Thyroid gland (tissue), 4 donors: ENCODE data around the gene DCLK2.

Experiments used
- CTCF ChIP-seq, 6 experiments: fragments of 200-600 bp in 3 of 6; fragments of 450-650 bp in 3 of 6; sonication (generic) in 3 of 6; IDR thresholded peaks; one replicate each; pipeline ENCODE4 v1.5.1; 2016 to 2019; ENCODE audit warnings: antibody characterized with exemption in 6 of 6, mild to moderate bottlenecking in 2 of 6, inconsistent platforms in 1 of 6, moderate library complexity in 1 of 6
- POLR2A ChIP-seq, 2 donors: fragments of 450-650 bp; IDR thresholded peaks; one replicate each; pipeline ENCODE4 v1.6.1; 2017; ENCODE audit warnings: antibody characterized with exemption in 2 of 2, mild to moderate bottlenecking in 2 of 2, moderate library complexity in 1 of 2

GRCh38 chr4:150049682-150050081 is 28.6 kb upstream of the DCLK2 start:
- TF ChIP-seq CTCF (IDR thresholded peaks at IDR 0.05) (no peak), POLR2A (IDR thresholded peaks at IDR 0.05) (no peak)
